GM21515 (cell line): ENCODE results near the gene HSPA2.
"Not testable (repeated sequence)": the region's sequence is repeated elsewhere in the genome, so short reads cannot be mapped to it uniquely, and the experiment has no call there.

ENCODE experiments used
- ATAC-seq: cut with Tn5 transposase; IDR thresholded peaks from one replicate; pipeline ENCODE4 v1.9.1; 2021; ENCODE audit not compliant: unreplicated experiment

The HSPA2 gene

GRCh38 chr14:64558216-64558615, 17.7 kb downstream of the HSPA2 start:
- not testable (repeated sequence) for ATAC-seq

- no peak for ATAC-seq
These were observed 21.1 kb downstream of the HSPA2 start for GRCh38 chr14:64561631-64562030.

- ATAC-seq, result no peak
These were observed 21.9 kb downstream of the HSPA2 start for GRCh38 chr14:64562436-64562835.

- ATAC-seq, result no peak
These were observed 23.2 kb downstream of the HSPA2 start for GRCh38 chr14:64563696-64564095.

- no peak for ATAC-seq
These were observed 26.1 kb downstream of the HSPA2 start for GRCh38 chr14:64566651-64567122.

- ATAC-seq, result no peak
These were observed 28.6 kb downstream of the HSPA2 start for GRCh38 chr14:64569138-64569631.

GRCh38 chr14:64569646-64570045, 29.1 kb downstream of the HSPA2 start:
- ATAC-seq, result not testable (repeated sequence)

GRCh38 chr14:64572386-64573104, 32.0 kb downstream of the HSPA2 start:
- no peak for ATAC-seq

GRCh38 chr14:64573109-64573508, 32.6 kb downstream of the HSPA2 start:
- no peak for ATAC-seq

- no peak for ATAC-seq
These were observed 34.0 kb downstream of the HSPA2 start for GRCh38 chr14:64574371-64575107.

GRCh38 chr14:64577211-64577610, 36.7 kb downstream of the HSPA2 start:
- no peak for ATAC-seq

GRCh38 chr14:64580467-64580866, 39.9 kb downstream of the HSPA2 start:
- no peak for ATAC-seq

- no peak for ATAC-seq
These were observed 40.8 kb downstream of the HSPA2 start for GRCh38 chr14:64581363-64581762.

GRCh38 chr14:64581817-64582216, 41.3 kb downstream of the HSPA2 start:
- ATAC-seq, result no peak

GRCh38 chr14:64584190-64584589, 43.6 kb downstream of the HSPA2 start:
- no peak for ATAC-seq

- ATAC-seq, result no peak
These were observed 51.3 kb downstream of the HSPA2 start for GRCh38 chr14:64591809-64592208.
